A549 treated with GW870086 at 1 μM for 4 hours (cell line): ENCODE measurements around the gene PLCH1. TPM values are rescaled to one million over a fixed set of nuclear protein-coding genes. Genes with fewer than 3 reads are reported as not detected.

Experiments
- total RNA-seq: library from RNA; stranded (reverse); fragments of 200-300 nt; extraction: Qiagen RNA extraction; gene quantifications from 5 replicates; pipeline ENCODE4 v1.2.3, GENCODE V29; 2022; ENCODE audit warnings: low read depth

Gene PLCH1
- total RNA-seq = 0.90 to 1.1 TPM (median 0.97 TPM) in 5 replicates

GRCh38 chr3:155744626-155745324 is at the start of gene PLCH1:
Gene PLCH1, minus strand, starts transcription at chr3:155745071. Its CDS starts 40,847 bp downstream, at chr3:155704224.

Other genes with a start within 250 kb of the PLCH1 start
- gene C3orf33, start 61.2 kb upstream of the PLCH1 start, total RNA-seq = 6.6 to 7.6 TPM (median 6.9 TPM) in 5 replicates
- 13.2 to 16.5 TPM (median 15.4 TPM) in 5 replicates for gene SLC33A1, start 109.4 kb upstream of the PLCH1 start, total RNA-seq
- 82.0 to 96.9 TPM (median 85.4 TPM) in 5 replicates for gene GMPS, start 125.6 kb upstream of the PLCH1 start, total RNA-seq